ENCODE measurements around the gene ATP8B4. TPM values are rescaled to one million over a fixed set of nuclear protein-coding genes. Genes with fewer than 3 reads are reported as not detected.

The ATP8B4 gene
- total and polyA plus RNA-seq, 10 of the 15 experiments (the other 5 are each of a cell fraction or from before 2014, with no cell fraction given): 0.02 to 0.94 (median 0.19) TPM

GRCh38 chr15:50117431-50118027 is 1.5 kb downstream of the ATP8B4 start:
- ATAC-seq (no peak), FAIRE-seq (no peak), DNase-seq (ENCODE audit: low read depth, low spot score) (no peak)
- in situ Hi-C loops (cut with MboI) (no loop called here), intact Hi-C loops (cut with micrococcal nuclease; ENCODE audit: unreplicated experiment) (no loop called here)
- peaks cover 0 to 4% of the 10 kb centered on the region in 2 experiments; a peak in 1 of 4 replicates for H3K27me3 ChIP-seq (replicated peaks in 1 of 2; ENCODE audit: control insufficient read depth in 2 of 2, insufficient read depth in 2 of 2, low read length in 1 of 2)
- no peaks in the 10 kb centered on the region for H4K20me1 ChIP-seq (ENCODE audit: control insufficient read depth, insufficient read depth)
- H3K4me3 ChIP-seq: no peak overlapping the region
- H3K4me1 ChIP-seq (ENCODE audit: control insufficient read depth, insufficient read depth, low read length): peaks cover 8% of the 10 kb centered on the region
- no peak overlapping the region for H3K4me2 ChIP-seq (ENCODE audit: control insufficient read depth, insufficient read depth)
- H3K79me2 ChIP-seq (ENCODE audit: control insufficient read depth, insufficient read depth, low read length): no peaks in the 10 kb centered on the region
- no peak overlapping the region for H3K9ac ChIP-seq (ENCODE audit: control insufficient read depth, insufficient read depth, low read length)
- ChIA-PET CTCF (interaction anchor here (0.6 to 3.5 kb wide), 5 partner anchors 9 to 491 kb away, joined by 3 to 9 read pairs (median 6); no protein-coding TSS in a partner anchor), RAD21 (ENCODE audit: unreplicated experiment) (no interaction called here), SMC1A (ENCODE audit: uncharacterized antibody, unreplicated experiment) (interaction anchor here (0.6 to 1.3 kb wide), 3 partner anchors 160 to 949 kb away, joined by 4 to 6 read pairs (median 6); no protein-coding TSS in a partner anchor), POLR2A (no interaction called here)
- H3K36me3 ChIP-seq (ENCODE audit: control insufficient read depth in 2 of 2, insufficient read depth in 2 of 2, low read length in 1 of 2): no peaks in the 10 kb centered on the region
- no TSS peak for BruUV-seq (replicated peaks)
- no peak overlapping the region for H3K27ac ChIP-seq (ENCODE audit: control insufficient read depth, insufficient read depth)
- H3K9me3 ChIP-seq (replicated peaks; ENCODE audit: control insufficient read depth, insufficient read depth, low read length): no peaks in the 10 kb centered on the region
- H2AFZ ChIP-seq (ENCODE audit: control insufficient read depth, low read depth, low read length): no peak overlapping the region
- TF ChIP-seq STAT1 (conservative IDR thresholded peaks at IDR 0.05) (no peak), CREM (IDR thresholded peaks at IDR 0.05; ENCODE audit: low read depth) (no peak), POLR2AphosphoS2 (IDR thresholded peaks at IDR 0.05; ENCODE audit: low read depth, low read length) (no peak), ZNF622 (IDR thresholded peaks at IDR 0.05) (no peak), CBFB (IDR thresholded peaks at IDR 0.05; ENCODE audit: low read depth) (no peak), ZNF24 (IDR thresholded peaks at IDR 0.05) (no peak), ZNF274 (IDR thresholded peaks at IDR 0.05; ENCODE audit: insufficient read depth, insufficient read length) (no peak), PAX8 (IDR thresholded peaks at IDR 0.05) (no peak), BMI1 (IDR thresholded peaks at IDR 0.05; ENCODE audit: borderline replicate concordance) (no peak), IRF4 (IDR thresholded peaks at IDR 0.05; ENCODE audit: low read depth, low read length) (no peak), BCLAF1 (IDR thresholded peaks at IDR 0.05) (no peak), NFIC (IDR thresholded peaks at IDR 0.05; ENCODE audit: low read depth, low read length) (no peak), BCL3 (IDR thresholded peaks at IDR 0.05; ENCODE audit: borderline replicate concordance, insufficient read depth, low read depth, low read length, poor library complexity, severe bottlenecking) (no peak)
- TF ChIP-seq, protein P1, sequence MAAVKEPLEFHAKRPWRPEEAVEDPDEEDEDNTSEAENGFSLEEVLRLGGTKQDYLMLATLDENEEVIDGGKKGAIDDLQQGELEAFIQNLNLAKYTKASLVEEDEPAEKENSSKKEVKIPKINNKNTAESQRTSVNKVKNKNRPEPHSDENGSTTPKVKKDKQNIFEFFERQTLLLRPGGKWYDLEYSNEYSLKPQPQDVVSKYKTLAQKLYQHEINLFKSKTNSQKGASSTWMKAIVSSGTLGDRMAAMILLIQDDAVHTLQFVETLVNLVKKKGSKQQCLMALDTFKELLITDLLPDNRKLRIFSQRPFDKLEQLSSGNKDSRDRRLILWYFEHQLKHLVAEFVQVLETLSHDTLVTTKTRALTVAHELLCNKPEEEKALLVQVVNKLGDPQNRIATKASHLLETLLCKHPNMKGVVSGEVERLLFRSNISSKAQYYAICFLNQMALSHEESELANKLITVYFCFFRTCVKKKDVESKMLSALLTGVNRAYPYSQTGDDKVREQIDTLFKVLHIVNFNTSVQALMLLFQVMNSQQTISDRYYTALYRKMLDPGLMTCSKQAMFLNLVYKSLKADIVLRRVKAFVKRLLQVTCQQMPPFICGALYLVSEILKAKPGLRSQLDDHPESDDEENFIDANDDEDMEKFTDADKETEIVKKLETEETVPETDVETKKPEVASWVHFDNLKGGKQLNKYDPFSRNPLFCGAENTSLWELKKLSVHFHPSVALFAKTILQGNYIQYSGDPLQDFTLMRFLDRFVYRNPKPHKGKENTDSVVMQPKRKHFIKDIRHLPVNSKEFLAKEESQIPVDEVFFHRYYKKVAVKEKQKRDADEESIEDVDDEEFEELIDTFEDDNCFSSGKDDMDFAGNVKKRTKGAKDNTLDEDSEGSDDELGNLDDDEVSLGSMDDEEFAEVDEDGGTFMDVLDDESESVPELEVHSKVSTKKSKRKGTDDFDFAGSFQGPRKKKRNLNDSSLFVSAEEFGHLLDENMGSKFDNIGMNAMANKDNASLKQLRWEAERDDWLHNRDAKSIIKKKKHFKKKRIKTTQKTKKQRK (IDR thresholded peaks at IDR 0.05; ENCODE audit: low read depth, low read length): no peak
- TF ChIP-seq, protein P2, sequence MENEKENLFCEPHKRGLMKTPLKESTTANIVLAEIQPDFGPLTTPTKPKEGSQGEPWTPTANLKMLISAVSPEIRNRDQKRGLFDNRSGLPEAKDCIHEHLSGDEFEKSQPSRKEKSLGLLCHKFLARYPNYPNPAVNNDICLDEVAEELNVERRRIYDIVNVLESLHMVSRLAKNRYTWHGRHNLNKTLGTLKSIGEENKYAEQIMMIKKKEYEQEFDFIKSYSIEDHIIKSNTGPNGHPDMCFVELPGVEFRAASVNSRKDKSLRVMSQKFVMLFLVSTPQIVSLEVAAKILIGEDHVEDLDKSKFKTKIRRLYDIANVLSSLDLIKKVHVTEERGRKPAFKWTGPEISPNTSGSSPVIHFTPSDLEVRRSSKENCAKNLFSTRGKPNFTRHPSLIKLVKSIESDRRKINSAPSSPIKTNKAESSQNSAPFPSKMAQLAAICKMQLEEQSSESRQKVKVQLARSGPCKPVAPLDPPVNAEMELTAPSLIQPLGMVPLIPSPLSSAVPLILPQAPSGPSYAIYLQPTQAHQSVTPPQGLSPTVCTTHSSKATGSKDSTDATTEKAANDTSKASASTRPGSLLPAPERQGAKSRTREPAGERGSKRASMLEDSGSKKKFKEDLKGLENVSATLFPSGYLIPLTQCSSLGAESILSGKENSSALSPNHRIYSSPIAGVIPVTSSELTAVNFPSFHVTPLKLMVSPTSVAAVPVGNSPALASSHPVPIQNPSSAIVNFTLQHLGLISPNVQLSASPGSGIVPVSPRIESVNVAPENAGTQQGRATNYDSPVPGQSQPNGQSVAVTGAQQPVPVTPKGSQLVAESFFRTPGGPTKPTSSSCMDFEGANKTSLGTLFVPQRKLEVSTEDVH (IDR thresholded peaks at IDR 0.05; ENCODE audit: low read depth, partially characterized antibody): no peak

All from GM12878 (cell line).